Measurements from ENCODE around the gene ARID5A.
"Not testable (repeated sequence)": the region's sequence is repeated elsewhere in the genome, so short reads cannot be mapped to it uniquely, and the experiment has no call there.

Gene ARID5A

DNA sequence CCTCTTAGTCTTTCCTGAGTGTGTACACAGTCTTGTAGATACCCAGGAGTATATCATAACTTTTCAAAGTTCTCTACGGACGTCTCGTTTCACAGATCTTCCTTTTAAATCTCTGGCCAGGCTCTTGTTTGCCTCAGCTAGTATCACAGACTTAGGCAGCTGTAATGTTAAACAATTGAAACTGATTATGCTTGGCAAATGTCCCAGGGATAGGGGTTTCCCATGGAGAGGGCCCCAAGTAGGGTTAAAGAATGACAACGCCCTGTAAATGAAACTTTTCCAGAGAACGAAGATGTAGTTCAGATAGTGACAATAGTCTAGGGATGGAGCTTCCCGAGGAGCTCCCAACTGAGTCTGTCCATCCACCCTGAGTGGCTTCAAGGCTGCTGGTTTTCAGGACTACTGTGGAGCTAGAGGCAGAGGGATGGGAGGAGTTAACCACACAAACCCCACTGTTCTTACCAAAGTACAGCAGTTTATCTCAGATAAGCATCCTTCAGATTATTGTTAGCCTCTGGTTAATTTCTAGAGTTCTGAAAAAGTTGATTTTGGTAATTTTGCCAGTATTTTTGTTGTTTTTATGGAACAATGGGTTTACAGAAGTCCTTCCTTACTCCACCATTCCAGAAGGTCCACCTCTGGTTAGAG lies 40.4 kb upstream of the ARID5A start:
- DNase-seq (ENCODE audit: low read depth): no peak
- TF ChIP-seq, protein P1, sequence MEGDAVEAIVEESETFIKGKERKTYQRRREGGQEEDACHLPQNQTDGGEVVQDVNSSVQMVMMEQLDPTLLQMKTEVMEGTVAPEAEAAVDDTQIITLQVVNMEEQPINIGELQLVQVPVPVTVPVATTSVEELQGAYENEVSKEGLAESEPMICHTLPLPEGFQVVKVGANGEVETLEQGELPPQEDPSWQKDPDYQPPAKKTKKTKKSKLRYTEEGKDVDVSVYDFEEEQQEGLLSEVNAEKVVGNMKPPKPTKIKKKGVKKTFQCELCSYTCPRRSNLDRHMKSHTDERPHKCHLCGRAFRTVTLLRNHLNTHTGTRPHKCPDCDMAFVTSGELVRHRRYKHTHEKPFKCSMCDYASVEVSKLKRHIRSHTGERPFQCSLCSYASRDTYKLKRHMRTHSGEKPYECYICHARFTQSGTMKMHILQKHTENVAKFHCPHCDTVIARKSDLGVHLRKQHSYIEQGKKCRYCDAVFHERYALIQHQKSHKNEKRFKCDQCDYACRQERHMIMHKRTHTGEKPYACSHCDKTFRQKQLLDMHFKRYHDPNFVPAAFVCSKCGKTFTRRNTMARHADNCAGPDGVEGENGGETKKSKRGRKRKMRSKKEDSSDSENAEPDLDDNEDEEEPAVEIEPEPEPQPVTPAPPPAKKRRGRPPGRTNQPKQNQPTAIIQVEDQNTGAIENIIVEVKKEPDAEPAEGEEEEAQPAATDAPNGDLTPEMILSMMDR (conservative IDR thresholded peaks at IDR 0.05; ENCODE audit: low read depth, low read length): no peak
- no peak overlapping the region for H3K4me3 ChIP-seq (ENCODE audit: low read length)

DNA sequence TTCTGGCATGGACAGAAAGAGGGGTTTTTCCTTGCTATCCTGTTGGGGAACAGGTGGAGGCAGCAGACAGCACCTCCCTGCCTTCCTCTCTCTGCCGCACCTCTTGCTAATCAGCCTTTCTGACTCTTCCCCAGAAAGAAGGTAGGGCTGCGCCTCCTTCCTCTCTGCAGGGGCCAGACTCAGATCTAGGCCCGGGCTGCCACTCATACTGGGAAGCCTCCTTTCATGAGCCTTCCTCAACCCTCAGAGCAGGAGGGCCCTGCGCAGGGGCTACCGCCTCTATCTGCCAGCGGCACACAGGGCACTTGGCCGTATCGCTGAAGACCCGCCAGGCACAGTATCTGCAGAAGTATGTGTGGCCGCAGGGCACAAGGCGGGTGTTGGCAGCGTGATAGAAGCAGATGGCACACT lies 38.5 kb upstream of the ARID5A start:
- H3K4me3 ChIP-seq (ENCODE audit: low read length): no peak overlapping the region
- TF ChIP-seq, protein P1 (conservative IDR thresholded peaks at IDR 0.05; ENCODE audit: low read depth, low read length): no peak
- DNase-seq (ENCODE audit: low read depth): no peak

DNA sequence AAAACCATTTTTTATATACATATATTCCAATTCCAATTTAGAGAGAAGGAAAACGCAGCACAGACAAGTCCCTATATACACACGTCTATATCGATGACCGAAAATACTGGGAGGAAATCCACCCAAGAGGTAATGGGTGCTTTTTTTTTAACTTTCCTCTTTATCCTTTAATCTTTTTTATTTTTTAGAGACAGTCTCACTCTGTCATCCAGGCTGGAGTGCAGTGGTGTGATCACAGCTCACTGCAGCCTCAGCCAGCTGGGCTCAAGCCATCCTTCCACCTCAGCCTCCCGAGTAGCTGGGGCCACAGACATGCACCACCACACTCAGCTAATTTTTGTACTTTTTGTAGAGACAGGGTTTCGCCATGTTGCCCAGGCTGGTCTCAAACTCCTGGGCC lies 37.9 kb upstream of the ARID5A start:
- not testable (repeated sequence) for H3K4me3 ChIP-seq (ENCODE audit: low read length)

DNA sequence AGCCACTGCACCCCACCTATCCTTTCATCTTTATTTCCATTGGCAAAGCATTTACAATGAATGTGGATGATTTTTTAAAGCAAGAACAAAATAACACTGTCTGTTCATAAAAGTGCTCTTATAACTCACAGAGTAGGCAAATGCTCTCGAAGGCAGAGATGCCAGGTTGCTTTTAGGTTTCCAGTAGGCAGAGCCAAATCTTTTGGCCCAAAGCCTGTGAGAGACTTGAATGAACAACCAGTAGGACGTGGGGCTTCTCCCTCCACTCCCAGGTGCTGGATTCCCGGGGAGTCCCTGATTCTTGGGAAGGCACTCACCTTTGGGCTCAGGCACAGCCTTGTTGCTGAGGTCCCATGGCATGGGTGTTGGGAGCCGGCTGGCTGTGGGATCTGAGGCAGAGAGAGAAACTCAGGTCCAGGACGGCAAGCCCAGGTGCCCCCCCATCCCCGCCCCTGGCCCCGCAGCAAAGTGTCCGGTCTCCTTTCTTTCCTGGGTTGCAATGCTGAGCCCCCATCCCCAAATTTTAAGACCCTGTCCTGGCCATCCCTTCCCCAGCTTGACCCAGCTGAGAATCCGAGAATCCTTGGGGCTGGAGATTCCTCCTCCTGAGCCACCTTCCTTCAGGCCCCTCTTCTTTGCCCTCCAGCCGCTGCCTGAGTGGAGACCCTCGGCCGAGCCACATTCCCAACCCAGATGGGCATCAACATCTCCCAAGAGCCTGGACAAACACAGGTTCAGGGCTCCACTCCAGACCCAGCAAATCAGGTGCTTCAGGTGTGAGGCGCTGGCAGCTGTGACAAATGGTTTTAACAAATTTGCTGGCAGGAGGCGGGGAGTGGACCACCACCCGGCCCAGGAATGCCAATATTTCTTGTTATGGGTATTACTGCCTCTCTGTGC lies 37.2 kb upstream of the ARID5A start:
- no peak for DNase-seq (ENCODE audit: low read depth)
- TF ChIP-seq, protein P1 (conservative IDR thresholded peaks at IDR 0.05; ENCODE audit: low read depth, low read length): no peak

More for the DNA sequence above, 37.9 kb upstream of the ARID5A start:
- not testable (repeated sequence) for DNase-seq (ENCODE audit: low read depth)

DNA sequence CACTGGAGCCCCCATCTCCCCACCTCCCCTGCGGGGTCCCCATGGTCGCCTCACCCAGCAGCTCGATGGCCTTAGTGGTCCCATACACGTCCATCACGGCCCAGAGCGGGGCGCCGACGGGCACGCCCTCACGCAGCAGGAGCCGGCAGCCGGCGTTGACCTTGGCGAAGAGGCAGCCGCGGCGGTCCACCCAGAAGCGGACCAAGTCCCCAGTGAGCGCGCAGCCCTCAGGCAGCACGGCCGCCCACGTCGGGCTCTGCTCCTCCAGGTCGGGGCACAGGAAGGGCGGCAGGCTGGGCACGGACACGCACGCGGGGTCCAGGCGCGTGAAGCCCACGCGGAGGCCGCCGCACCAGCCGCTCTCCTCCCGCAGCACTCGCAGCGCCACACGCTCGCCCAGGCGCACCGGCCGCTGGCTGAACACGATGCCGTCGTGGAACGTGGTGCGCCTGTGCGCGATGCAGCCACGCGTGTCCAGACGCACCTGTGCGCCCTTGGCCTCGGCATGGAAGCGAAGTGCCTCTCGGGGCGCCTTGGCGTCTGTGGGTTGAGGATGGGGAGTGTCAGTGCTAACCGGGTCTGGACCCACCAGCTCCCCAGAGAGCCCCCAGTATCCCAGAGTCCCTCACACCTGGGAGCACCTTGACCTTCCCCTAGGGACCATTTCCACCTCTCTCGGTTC lies 36.0 kb upstream of the ARID5A start:
- no peak for DNase-seq (ENCODE audit: low read depth)
- H3K4me3 ChIP-seq (ENCODE audit: low read length): no peak overlapping the region

More for the DNA sequence above, 37.2 kb upstream of the ARID5A start:
- H3K4me3 ChIP-seq (ENCODE audit: low read length): no peak overlapping the region

DNA sequence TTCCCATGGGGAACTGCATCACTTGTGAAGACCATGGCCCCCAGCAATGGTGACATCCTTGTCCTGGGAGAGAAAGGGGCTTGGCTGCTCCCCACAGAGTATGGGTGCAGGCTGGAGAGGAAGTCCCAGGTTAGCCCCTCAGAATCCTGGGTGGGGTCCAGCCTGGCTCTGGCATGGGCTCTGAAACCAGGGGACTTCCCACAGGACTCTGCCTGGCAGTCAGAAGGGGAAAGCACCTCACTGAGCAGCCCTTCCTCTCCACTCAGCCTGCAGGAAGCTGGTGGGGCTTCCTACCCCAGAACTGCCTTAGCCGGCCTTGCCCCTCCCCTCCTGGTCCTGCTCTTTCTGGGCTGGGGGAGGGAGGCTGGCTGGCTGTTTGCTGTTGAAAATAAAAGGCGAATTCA lies 35.1 kb upstream of the ARID5A start:
- no peak overlapping the region for H3K4me3 ChIP-seq (ENCODE audit: low read length)
- DNase-seq (ENCODE audit: low read depth): no peak
- TF ChIP-seq, protein P1 (conservative IDR thresholded peaks at IDR 0.05; ENCODE audit: low read depth, low read length): no peak

More for the DNA sequence above, 36.0 kb upstream of the ARID5A start:
- TF ChIP-seq, protein P1 (conservative IDR thresholded peaks at IDR 0.05; ENCODE audit: low read depth, low read length): no peak
